Fibroblast of lung (primary cell): ENCODE measurements around the gene TSPOAP1. TPM values are rescaled to one million over a fixed set of nuclear protein-coding genes. Genes with fewer than 3 reads are reported as not detected.

ENCODE experiments used
- DNase-seq, 2 donors: peaks; one replicate each; pipeline versions ENCODE4 v3.0.0 to v3.0.0-alpha.2; 2010; ENCODE audit warnings: low read depth in 2 of 2
- H2AFZ ChIP-seq: 2 replicates; pipeline ENCODE4 v1.5.1; 2012; ENCODE audit warnings: low read length, control low read depth, inconsistent platforms
- H3K27ac ChIP-seq: 2 replicates; pipeline ENCODE4 v1.5.1; 2011; ENCODE audit warnings: low read length, control low read depth; ENCODE audit not compliant: insufficient read depth
- H3K27me3 ChIP-seq: 2 replicates; pipeline ENCODE4 v1.5.1; 2011; ENCODE audit warnings: mild to moderate bottlenecking, low read length; ENCODE audit not compliant: control insufficient read depth, insufficient read depth
- H3K36me3 ChIP-seq: 2 replicates; pipeline ENCODE4 v1.5.1; 2011; ENCODE audit warnings: low read length; ENCODE audit not compliant: control insufficient read depth, insufficient read depth
- H3K4me1 ChIP-seq: 2 replicates; pipeline ENCODE4 v1.5.1; 2011; ENCODE audit warnings: low read length; ENCODE audit not compliant: control insufficient read depth, insufficient read depth; ENCODE audit errors: extremely low read depth
- H3K4me2 ChIP-seq: 2 replicates; pipeline ENCODE4 v1.5.1; 2011; ENCODE audit warnings: low read length, control low read depth; ENCODE audit not compliant: insufficient read depth; ENCODE audit errors: extremely low read depth
- H3K4me3 ChIP-seq, 4 experiments: fragments of 200-600 bp in 1 of 4; sonication (generic) in 1 of 4; replicated peaks in 1 of 4; 2 replicates each; pipeline ENCODE4 v1.5.1; 2011 to 2016; ENCODE audit warnings: low read length in 4 of 4, low read depth in 3 of 4, mild to moderate bottlenecking in 3 of 4, control low read depth in 2 of 4, inconsistent platforms in 1 of 4, mixed read lengths in 1 of 4; ENCODE audit not compliant: insufficient read depth in 1 of 4; ENCODE audit errors: control extremely low read depth in 1 of 4
- H3K79me2 ChIP-seq: 2 replicates; pipeline ENCODE4 v1.5.1; 2012; ENCODE audit warnings: mild to moderate bottlenecking, low read length, inconsistent platforms; ENCODE audit not compliant: control insufficient read depth, insufficient read depth
- H3K9ac ChIP-seq: 2 replicates; pipeline ENCODE4 v1.5.1; 2011; ENCODE audit warnings: mild to moderate bottlenecking, low read length, control low read depth; ENCODE audit not compliant: insufficient read depth
- H3K9me3 ChIP-seq: 2 replicates; pipeline ENCODE4 v1.5.1; 2012; ENCODE audit warnings: low read depth, low read length; ENCODE audit not compliant: control insufficient read depth, insufficient read depth
- H4K20me1 ChIP-seq: 2 replicates; pipeline ENCODE4 v1.5.1; 2011; ENCODE audit warnings: low read length; ENCODE audit not compliant: control insufficient read depth, insufficient read depth; ENCODE audit errors: extremely low read depth
- EZH2 ChIP-seq: IDR thresholded peaks from 2 replicates; pipeline ENCODE4 v1.5.1; 2012; ENCODE audit warnings: low read length, control low read depth, mild to moderate bottlenecking; ENCODE audit errors: missing control alignments
- polyA plus RNA-seq, 2 donors: library from polyadenylated mRNA; depleted of rRNA in 1 of 2; stranded (reverse) in 1 of 2; unstranded in 1 of 2; fragments of >200 nt; gene quantifications; 2 replicates each; pipeline ENCODE4 v1.2.1, GENCODE V29; 2011 to 2012; ENCODE audit warnings: missing spikeins in 1 of 2
- total RNA-seq: library from RNA; depleted of rRNA; stranded (reverse); fragments of >200 nt; gene quantifications from 2 replicates; pipeline ENCODE4 v1.2.1, GENCODE V29; 2014
- TF ChIP-seq, protein P1 (sequence below), 2 donors: IDR thresholded peaks in 1 of 2; conservative IDR thresholded peaks in 1 of 2; 1 replicate in 1 of 2; 2 replicates in 1 of 2; pipeline ENCODE4 v1.5.1; 2011 to 2012; ENCODE audit warnings: low read length in 2 of 2, control low read depth in 1 of 2, inconsistent platforms in 1 of 2, low read depth in 1 of 2, mild to moderate bottlenecking in 1 of 2

Gene TSPOAP1
- total and polyA plus RNA-seq, 2 donors (not counting 1 experiment from before 2014, with no cell fraction given): 0.23 to 4.0 TPM

- Histone ChIP-seq H3K27ac (no peak overlapping the region), H3K4me3 (no peak overlapping the region), H3K4me1 (no peaks in the 10 kb centered on the region), H4K20me1 (no peaks in the 10 kb centered on the region), H3K9ac (no peak overlapping the region), H3K4me2 (no peak overlapping the region), H3K79me2 (no peaks in the 10 kb centered on the region), H3K36me3 (peaks cover 20% of the 10 kb centered on the region), H2AFZ (no peak overlapping the region), H3K9me3 (no peaks in the 10 kb centered on the region), H3K27me3 (no peaks in the 10 kb centered on the region)
- no peak for TF ChIP-seq EZH2
- TF ChIP-seq, protein P1, sequence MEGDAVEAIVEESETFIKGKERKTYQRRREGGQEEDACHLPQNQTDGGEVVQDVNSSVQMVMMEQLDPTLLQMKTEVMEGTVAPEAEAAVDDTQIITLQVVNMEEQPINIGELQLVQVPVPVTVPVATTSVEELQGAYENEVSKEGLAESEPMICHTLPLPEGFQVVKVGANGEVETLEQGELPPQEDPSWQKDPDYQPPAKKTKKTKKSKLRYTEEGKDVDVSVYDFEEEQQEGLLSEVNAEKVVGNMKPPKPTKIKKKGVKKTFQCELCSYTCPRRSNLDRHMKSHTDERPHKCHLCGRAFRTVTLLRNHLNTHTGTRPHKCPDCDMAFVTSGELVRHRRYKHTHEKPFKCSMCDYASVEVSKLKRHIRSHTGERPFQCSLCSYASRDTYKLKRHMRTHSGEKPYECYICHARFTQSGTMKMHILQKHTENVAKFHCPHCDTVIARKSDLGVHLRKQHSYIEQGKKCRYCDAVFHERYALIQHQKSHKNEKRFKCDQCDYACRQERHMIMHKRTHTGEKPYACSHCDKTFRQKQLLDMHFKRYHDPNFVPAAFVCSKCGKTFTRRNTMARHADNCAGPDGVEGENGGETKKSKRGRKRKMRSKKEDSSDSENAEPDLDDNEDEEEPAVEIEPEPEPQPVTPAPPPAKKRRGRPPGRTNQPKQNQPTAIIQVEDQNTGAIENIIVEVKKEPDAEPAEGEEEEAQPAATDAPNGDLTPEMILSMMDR (conservative IDR thresholded peaks at IDR 0.05 in 1 of 2, IDR thresholded peaks at IDR 0.05 in 1 of 2; ENCODE audit: low read depth in 1 of 2, low read length in 2 of 2): no peak
- no peak for DNase-seq
Observed at GRCh38 chr17:58345500-58345899, 16.9 kb upstream of the TSPOAP1 start.

- H3K36me3 ChIP-seq: peaks cover 20% of the 10 kb centered on the region
- no peak overlapping the region for H3K4me2 ChIP-seq
- no peak overlapping the region for H3K27ac ChIP-seq
- TF ChIP-seq, protein P1 (conservative IDR thresholded peaks at IDR 0.05 in 1 of 2, IDR thresholded peaks at IDR 0.05 in 1 of 2; ENCODE audit: low read depth in 1 of 2, low read length in 2 of 2): no peak
- TF ChIP-seq EZH2: no peak
- no peak overlapping the region for H2AFZ ChIP-seq
- no peak for DNase-seq
- H3K27me3 ChIP-seq: no peaks in the 10 kb centered on the region
- no peaks in the 10 kb centered on the region for H3K79me2 ChIP-seq
- H3K4me1 ChIP-seq: no peaks in the 10 kb centered on the region
- H4K20me1 ChIP-seq: no peaks in the 10 kb centered on the region
- no peak overlapping the region for H3K9ac ChIP-seq
- no peaks in the 10 kb centered on the region for H3K9me3 ChIP-seq
- H3K4me3 ChIP-seq: no peak overlapping the region
Observed at GRCh38 chr17:58344791-58345157, 16.2 kb upstream of the TSPOAP1 start.

GRCh38 chr17:58344047-58344790, 15.6 kb upstream of the TSPOAP1 start:
- TF ChIP-seq EZH2: no peak
- TF ChIP-seq, protein P1 (conservative IDR thresholded peaks at IDR 0.05 in 1 of 2, IDR thresholded peaks at IDR 0.05 in 1 of 2; ENCODE audit: low read depth in 1 of 2, low read length in 2 of 2): no peak
- no peak for DNase-seq
- Histone ChIP-seq H3K4me3 (no peak overlapping the region), H3K36me3 (peaks cover 16% of the 10 kb centered on the region), H3K27ac (no peak overlapping the region), H3K79me2 (no peaks in the 10 kb centered on the region), H4K20me1 (no peaks in the 10 kb centered on the region), H3K4me1 (peaks cover 5% of the 10 kb centered on the region), H3K9ac (no peak overlapping the region), H3K9me3 (no peaks in the 10 kb centered on the region), H3K27me3 (no peaks in the 10 kb centered on the region), H2AFZ (no peak overlapping the region), H3K4me2 (no peak overlapping the region)
